ENCODE measurements around the gene TEN1.

TEN1 gene

DNA sequence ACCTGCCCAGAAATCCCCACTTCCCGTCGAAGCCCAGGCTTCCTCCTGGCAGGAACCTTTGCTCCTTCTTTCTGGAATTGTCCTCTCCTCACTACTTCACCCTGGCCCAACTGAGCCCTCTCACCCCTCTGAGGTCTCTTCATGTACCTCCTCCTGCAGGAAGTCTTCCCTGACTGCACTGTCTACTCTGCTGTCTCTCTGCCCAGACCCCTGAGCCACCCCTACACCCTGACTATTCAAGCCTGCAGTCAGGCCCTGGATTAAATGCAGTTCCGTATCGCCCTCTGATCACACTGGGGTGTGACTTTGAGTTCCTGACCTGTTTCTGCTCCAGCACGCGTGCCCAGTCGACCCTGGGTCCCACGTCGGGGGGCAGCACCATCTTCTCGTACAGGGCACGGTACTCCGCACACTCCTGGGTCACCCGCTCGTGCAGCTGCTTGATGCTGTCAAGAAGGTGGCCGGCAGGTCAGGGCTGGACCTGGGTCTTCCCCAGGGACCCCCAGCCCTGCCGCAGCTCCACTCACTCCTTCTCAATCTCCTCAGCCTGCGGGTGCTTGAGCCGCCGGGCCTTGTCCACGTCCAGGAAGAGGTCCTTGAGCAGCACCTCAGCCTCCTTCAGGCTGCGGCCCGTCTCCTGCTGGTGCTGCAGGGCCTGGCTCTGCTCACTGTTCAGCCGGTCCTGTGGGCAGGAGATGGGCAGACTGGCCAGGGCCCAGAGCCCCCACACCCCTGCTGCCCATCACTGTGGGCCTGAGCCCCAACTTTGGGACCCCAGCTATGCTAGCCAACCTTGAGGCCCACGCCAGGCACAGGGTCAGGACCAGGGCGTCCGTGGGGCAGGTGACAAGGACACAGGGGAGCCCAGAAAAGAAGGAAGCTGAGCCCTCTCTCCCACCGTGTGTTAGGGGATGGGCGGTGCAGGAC, 44.2 kb downstream of the TEN1 start:
- no peak overlapping the region for H3K4me3 ChIP-seq (ENCODE audit: insufficient read length, low read depth)
- H3K4me1 ChIP-seq (ENCODE audit: insufficient read depth, insufficient read length) = peaks cover 12% of the 10 kb centered on the region
- H3K9me3 ChIP-seq (ENCODE audit: insufficient read depth, low read length) = no peaks in the 10 kb centered on the region
- H3K36me3 ChIP-seq (ENCODE audit: insufficient read depth, insufficient read length, low read length) = no peaks in the 10 kb centered on the region
- TF ChIP-seq ZNF274 (IDR thresholded peaks at IDR 0.05; ENCODE audit: low read depth, low read length) = no peak
- TF ChIP-seq YY1 (IDR thresholded peaks at IDR 0.05; ENCODE audit: insufficient read depth, insufficient read length) = no peak
- TF ChIP-seq SUZ12 (IDR thresholded peaks at IDR 0.05; ENCODE audit: extremely low read depth, insufficient read depth, insufficient read length) = no peak
- no peaks in the 10 kb centered on the region for H3K27me3 ChIP-seq (ENCODE audit: insufficient read depth, insufficient read length)
- no peak overlapping the region for H3K9ac ChIP-seq (ENCODE audit: insufficient read length, low read depth)
- DNase-seq (ENCODE audit: low read depth, low spot score) = no peak

DNA sequence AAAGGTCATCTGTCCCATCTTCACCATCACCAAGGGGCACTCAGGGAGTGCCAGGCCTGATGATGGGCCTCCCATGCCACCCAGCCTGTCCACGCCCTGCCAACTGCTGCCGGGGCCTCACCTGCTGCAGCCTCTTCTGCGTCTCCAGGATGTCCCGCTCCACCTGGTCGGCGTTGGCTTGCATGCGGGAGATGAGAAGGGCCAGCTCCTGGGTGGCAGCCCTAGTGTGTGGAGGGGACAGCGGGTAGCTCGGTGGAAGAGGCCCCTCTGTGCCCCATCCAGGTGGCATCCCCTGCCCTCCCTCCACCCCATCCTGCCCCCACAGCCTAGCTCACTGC, 44.8 kb downstream of the TEN1 start:
- Histone ChIP-seq H3K4me3 (ENCODE audit: insufficient read length, low read depth) (no peak overlapping the region), H3K27me3 (ENCODE audit: insufficient read depth, insufficient read length) (no peaks in the 10 kb centered on the region), H3K36me3 (ENCODE audit: insufficient read depth, insufficient read length, low read length) (no peaks in the 10 kb centered on the region), H3K4me1 (ENCODE audit: insufficient read depth, insufficient read length) (peaks cover 17% of the 10 kb centered on the region), H3K9ac (ENCODE audit: insufficient read length, low read depth) (no peak overlapping the region), H3K9me3 (ENCODE audit: insufficient read depth, low read length) (no peaks in the 10 kb centered on the region)
- no peak for DNase-seq (ENCODE audit: low read depth, low spot score)
- TF ChIP-seq SUZ12 (IDR thresholded peaks at IDR 0.05; ENCODE audit: extremely low read depth, insufficient read depth, insufficient read length) (no peak), YY1 (IDR thresholded peaks at IDR 0.05; ENCODE audit: insufficient read depth, insufficient read length) (no peak), ZNF274 (IDR thresholded peaks at IDR 0.05; ENCODE audit: low read depth, low read length) (no peak)

DNA sequence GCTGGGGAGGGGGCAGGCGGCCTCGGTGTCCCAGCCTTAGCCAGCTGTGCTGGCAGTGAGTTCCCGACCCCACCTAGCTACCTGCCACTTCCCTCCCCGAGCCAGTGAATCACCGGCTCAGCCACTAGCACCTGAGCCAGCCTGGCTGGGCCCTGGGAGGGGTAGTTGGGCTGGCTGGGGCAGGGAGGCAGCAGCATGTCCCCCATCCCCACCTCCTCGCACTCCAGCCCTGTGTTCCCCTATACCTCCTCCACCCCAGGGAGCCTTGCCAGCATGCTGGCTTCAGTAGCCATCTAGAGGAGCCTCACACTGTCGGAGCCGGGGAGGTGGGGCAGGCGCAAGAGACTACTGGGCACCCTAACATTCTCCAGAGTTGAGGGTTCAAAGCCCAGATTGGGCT, 45.3 kb downstream of the TEN1 start:
- H3K9ac ChIP-seq (ENCODE audit: insufficient read length, low read depth) = no peak overlapping the region
- TF ChIP-seq ZNF274 (IDR thresholded peaks at IDR 0.05; ENCODE audit: low read depth, low read length) (no peak), YY1 (IDR thresholded peaks at IDR 0.05; ENCODE audit: insufficient read depth, insufficient read length) (no peak), SUZ12 (IDR thresholded peaks at IDR 0.05; ENCODE audit: extremely low read depth, insufficient read depth, insufficient read length) (no peak)
- no peaks in the 10 kb centered on the region for H3K27me3 ChIP-seq (ENCODE audit: insufficient read depth, insufficient read length)
- no peaks in the 10 kb centered on the region for H3K36me3 ChIP-seq (ENCODE audit: insufficient read depth, insufficient read length, low read length)
- H3K9me3 ChIP-seq (ENCODE audit: insufficient read depth, low read length) = no peaks in the 10 kb centered on the region
- H3K4me1 ChIP-seq (ENCODE audit: insufficient read depth, insufficient read length) = peaks cover 17% of the 10 kb centered on the region
- DNase-seq (ENCODE audit: low read depth, low spot score) = no peak
- no peak overlapping the region for H3K4me3 ChIP-seq (ENCODE audit: insufficient read length, low read depth)

DNA sequence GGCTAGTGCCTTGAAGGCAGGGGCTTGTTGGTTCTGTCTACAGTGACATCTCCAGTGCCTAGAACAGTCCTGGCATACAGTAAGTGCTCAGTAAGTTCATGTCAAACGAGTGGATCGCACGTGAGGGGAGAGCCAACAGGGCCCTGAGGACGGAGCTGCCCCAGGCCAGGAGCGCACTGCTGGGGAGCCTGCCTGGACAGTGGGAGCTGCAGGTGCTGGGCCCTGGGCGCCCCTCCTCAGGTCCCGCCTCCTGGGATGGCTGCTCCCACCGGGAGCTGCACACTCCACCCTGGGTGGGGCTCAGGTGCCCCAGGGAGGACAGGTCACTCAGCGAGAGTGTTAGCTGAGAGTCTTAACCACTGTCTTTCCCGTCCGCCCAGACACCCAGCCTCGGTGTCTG, 46.3 kb downstream of the TEN1 start:
- Histone ChIP-seq H3K4me3 (ENCODE audit: insufficient read length, low read depth) (no peak overlapping the region), H3K9ac (ENCODE audit: insufficient read length, low read depth) (no peak overlapping the region), H3K27me3 (ENCODE audit: insufficient read depth, insufficient read length) (no peaks in the 10 kb centered on the region), H3K9me3 (ENCODE audit: insufficient read depth, low read length) (no peaks in the 10 kb centered on the region), H3K4me1 (ENCODE audit: insufficient read depth, insufficient read length) (peaks cover 17% of the 10 kb centered on the region), H3K36me3 (ENCODE audit: insufficient read depth, insufficient read length, low read length) (no peaks in the 10 kb centered on the region)
- TF ChIP-seq SUZ12 (IDR thresholded peaks at IDR 0.05; ENCODE audit: extremely low read depth, insufficient read depth, insufficient read length) (no peak), ZNF274 (IDR thresholded peaks at IDR 0.05; ENCODE audit: low read depth, low read length) (no peak), YY1 (IDR thresholded peaks at IDR 0.05; ENCODE audit: insufficient read depth, insufficient read length) (no peak)
- DNase-seq (ENCODE audit: low read depth, low spot score) = no peak

DNA sequence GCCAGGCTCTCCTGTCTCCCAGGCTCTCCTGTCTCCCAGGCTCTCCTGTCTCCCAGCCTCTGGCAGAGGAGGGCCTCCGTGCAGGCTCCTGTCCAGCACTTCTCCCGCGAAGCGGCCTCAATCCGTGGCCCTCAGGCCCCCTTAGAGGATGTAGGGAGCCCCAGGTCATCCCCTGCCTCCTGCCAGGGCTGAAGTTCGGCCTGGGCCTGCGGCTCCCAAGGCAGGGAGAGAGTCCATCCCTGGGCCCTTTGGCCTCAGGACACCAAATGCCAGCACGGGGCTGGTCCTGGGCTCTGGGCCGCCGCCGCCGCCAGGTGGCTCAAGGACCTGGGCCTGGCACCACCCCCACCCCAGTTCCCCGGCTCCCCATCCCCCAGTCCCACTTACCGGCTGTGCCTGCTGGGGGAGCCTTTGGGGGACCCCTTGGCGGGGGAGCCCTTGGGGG, 47.7 kb downstream of the TEN1 start:
- TF ChIP-seq YY1 (IDR thresholded peaks at IDR 0.05; ENCODE audit: insufficient read depth, insufficient read length) = no peak
- no peaks in the 10 kb centered on the region for H3K36me3 ChIP-seq (ENCODE audit: insufficient read depth, insufficient read length, low read length)
- no peak overlapping the region for H3K9ac ChIP-seq (ENCODE audit: insufficient read length, low read depth)
- no peaks in the 10 kb centered on the region for H3K27me3 ChIP-seq (ENCODE audit: insufficient read depth, insufficient read length)
- no peaks in the 10 kb centered on the region for H3K9me3 ChIP-seq (ENCODE audit: insufficient read depth, low read length)
- no peak for DNase-seq (ENCODE audit: low read depth, low spot score)
- H3K4me3 ChIP-seq (ENCODE audit: insufficient read length, low read depth) = no peak overlapping the region
- peaks cover 17% of the 10 kb centered on the region for H3K4me1 ChIP-seq (ENCODE audit: insufficient read depth, insufficient read length)

DNA sequence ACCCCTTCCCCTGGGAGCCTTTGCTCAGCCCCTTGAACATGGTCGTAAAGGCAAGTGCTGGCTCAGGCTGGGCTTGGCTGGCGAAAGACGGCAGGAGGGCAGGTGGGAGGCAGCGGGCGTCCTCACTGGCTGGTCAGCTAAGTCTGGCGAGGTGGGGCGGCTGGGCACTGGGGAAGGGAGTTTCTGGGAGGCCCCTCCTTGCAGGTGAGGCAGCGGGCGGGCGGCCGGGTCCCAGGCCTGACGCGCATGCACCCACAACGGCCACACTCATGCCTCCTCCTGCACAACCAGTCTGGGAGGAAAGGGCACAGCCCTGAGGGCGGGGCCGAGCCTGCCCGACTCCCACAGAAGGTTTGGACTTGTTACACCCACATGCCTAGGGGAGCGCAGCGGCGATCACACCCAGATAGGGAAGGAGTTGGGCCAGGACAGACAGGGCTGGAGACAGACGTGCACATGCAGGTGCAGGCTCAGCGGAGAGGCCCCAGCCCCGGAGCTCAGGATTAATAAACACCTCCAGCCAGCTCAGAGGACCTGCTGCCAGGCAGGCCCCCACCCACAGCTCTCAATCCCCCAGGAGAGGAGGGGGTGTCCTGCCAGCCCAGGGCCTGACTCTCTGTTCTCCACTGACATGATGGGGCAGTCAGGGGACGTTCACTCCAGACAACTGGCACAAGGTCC, 48.3 kb downstream of the TEN1 start, which contains the start of gene EVPL:
Gene EVPL, minus strand, starts transcription at position 148 of the 681 bp plus-strand sequence. Its CDS starts 108 bp downstream, at position 40.
- H3K36me3 ChIP-seq (ENCODE audit: insufficient read depth, insufficient read length, low read length) = no peaks in the 10 kb centered on the region
- TF ChIP-seq ZNF274 (IDR thresholded peaks at IDR 0.05; ENCODE audit: low read depth, low read length) = no peak
- peaks cover 20% of the 10 kb centered on the region for H3K4me1 ChIP-seq (ENCODE audit: insufficient read depth, insufficient read length)
- no peak within 1 kb of the TSS for H3K4me3 ChIP-seq (ENCODE audit: insufficient read length, low read depth)
- no peak for DNase-seq (ENCODE audit: low read depth, low spot score)
- H3K9ac ChIP-seq (ENCODE audit: insufficient read length, low read depth) = no peak within 1 kb of the TSS
- peaks cover 4% of the 10 kb centered on the region; the same call in 1 of the 2 replicates for H3K9me3 ChIP-seq (ENCODE audit: insufficient read depth, low read length)
- H3K27me3 ChIP-seq (ENCODE audit: insufficient read depth, insufficient read length) = no peaks in the 10 kb centered on the region

DNA sequence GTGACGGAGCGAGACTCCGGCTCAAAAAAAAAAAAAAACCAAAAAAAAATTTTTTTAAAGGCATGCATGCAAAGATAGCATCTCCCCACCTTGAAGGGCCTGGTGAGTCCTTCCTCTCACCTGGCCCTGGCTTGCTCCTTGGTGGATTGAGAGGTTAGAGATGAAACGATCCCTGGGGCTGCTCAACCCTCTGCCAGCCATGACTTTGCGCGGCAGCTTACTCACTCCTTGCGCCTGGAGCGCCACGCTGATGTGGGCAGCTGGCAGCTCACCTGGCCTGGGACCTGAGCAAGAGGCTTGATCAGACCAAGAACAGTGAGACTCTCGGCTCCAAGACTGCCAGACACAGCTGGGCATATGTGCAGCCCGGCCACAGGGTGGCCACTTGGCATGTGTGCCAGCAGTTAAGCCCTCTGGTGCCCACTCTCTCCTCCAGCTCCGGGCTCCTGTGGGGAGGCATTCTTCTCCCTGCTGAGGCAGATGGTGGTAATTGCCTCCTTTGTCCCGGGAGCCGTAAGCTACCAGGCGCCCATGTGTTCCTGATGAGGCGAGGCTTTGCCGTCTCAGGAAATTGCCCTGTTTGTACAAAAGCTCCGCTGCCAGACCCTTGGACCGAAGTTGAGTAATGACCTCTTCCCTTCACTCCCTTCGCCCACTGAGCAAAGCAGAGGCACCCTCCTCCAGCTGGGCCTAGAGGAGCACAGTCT, 53.2 kb downstream of the TEN1 start:
- DNase-seq (ENCODE audit: low read depth, low spot score) = no peak
- H3K36me3 ChIP-seq (ENCODE audit: insufficient read depth, insufficient read length, low read length) = peaks cover 6% of the 10 kb centered on the region
- no peak overlapping the region for H3K9ac ChIP-seq (ENCODE audit: insufficient read length, low read depth)

More for the DNA sequence above, 53.2 kb downstream of the TEN1 start:
- no peak for TF ChIP-seq YY1 (IDR thresholded peaks at IDR 0.05; ENCODE audit: insufficient read depth, insufficient read length)
- no peak for TF ChIP-seq SUZ12 (IDR thresholded peaks at IDR 0.05; ENCODE audit: extremely low read depth, insufficient read depth, insufficient read length)
- TF ChIP-seq ZNF274 (IDR thresholded peaks at IDR 0.05; ENCODE audit: low read depth, low read length) = no peak
- H3K4me1 ChIP-seq (ENCODE audit: insufficient read depth, insufficient read length) = peaks cover 20% of the 10 kb centered on the region
- no peak overlapping the region for H3K4me3 ChIP-seq (ENCODE audit: insufficient read length, low read depth)
- H3K9me3 ChIP-seq (ENCODE audit: insufficient read depth, low read length) = peaks cover 18% of the 10 kb centered on the region; the same call in 1 of the 2 replicates
- no peaks in the 10 kb centered on the region for H3K27me3 ChIP-seq (ENCODE audit: insufficient read depth, insufficient read length)
